Stimulated activated CD4-positive, alpha-beta T cell treated with anti-CD3 and anti-CD28 coated beads, Interleukin-2, amount 100 ng/mL, for 4 hours (primary cell): ENCODE data around the gene MYO5A.

Experiments
- DNase-seq: peaks from one replicate; pipeline ENCODE4 v3.0.0-alpha.2; 2020; ENCODE audit warnings: low read depth

MYO5A gene

DNA sequence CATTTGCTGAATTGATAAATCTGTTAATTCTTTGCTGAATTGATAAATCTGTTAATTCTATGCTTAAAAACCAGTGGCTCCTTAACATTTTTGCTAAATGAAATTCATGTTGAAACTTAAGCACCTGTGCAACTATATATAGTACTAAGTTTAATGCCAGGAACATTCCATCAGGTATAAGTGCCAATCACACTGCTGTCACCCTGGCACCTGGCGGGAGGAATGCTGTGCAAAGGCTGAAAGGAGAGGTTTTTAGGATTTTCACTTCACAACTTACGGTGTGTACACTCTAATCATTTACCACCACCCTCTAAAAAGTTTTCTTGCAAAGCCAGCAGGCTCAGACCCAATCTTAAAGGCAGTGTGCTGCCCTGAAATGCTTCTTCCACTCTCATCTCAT, 199.5 kb downstream of the MYO5A start:
- no peak for DNase-seq

DNA sequence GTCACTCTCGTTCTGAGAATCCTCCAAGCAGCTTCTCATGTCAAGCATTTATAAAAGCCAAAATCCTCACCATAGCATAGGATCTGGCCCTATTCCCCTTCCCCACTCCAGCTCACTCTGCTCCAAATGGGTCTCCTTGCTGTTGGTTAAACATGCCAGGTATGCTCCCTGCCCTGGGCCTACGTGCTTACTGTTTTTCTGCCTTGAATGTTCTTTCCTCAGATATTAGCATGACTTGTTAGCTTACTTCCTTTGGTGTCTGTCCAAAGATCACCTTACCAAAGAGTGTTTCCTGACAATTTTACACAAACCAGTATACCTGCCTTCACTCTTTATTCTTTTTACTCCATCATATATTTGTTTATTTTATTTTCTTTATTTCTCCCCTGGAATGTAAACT, 200.0 kb downstream of the MYO5A start:
- DNase-seq: no peak

DNA sequence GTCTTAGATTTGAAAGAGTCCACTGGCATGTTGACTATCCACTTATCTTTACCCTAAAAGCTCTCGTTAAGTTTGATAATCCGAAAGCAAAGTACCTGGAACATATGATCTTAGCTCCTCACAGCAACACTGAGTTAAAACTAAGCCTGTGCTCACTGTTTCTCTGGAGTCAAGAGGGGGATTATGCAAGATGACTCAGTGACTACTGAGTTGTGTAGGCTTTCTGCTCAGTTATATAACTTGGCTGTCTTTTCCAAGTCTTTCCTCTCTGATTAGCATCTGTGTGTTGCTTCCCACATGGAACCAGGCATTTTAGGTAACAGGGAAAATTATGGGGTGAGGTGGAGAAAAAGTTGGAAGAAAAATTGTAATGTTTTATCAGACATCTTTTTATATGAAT, 201.9 kb downstream of the MYO5A start:
- DNase-seq: no peak

DNA sequence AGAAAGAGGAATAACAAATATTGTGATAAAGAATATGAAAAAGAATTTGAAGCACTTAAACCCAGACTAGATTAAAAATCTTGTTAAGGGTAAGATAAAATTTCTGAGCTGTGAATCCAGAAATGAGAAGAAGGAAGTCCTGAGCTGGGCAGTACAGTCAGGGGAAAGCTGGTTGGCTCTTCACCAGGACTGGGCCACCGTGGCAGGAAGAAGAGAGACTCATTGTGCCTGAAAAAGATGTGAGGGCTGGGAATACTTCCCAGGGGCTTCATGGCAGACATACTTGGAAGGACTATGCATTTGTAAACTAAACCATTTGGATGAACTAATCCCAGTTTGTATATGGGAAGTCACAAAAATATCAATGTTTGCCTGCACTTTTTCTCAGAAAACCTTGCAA, 204.6 kb downstream of the MYO5A start:
- DNase-seq: no peak

DNA sequence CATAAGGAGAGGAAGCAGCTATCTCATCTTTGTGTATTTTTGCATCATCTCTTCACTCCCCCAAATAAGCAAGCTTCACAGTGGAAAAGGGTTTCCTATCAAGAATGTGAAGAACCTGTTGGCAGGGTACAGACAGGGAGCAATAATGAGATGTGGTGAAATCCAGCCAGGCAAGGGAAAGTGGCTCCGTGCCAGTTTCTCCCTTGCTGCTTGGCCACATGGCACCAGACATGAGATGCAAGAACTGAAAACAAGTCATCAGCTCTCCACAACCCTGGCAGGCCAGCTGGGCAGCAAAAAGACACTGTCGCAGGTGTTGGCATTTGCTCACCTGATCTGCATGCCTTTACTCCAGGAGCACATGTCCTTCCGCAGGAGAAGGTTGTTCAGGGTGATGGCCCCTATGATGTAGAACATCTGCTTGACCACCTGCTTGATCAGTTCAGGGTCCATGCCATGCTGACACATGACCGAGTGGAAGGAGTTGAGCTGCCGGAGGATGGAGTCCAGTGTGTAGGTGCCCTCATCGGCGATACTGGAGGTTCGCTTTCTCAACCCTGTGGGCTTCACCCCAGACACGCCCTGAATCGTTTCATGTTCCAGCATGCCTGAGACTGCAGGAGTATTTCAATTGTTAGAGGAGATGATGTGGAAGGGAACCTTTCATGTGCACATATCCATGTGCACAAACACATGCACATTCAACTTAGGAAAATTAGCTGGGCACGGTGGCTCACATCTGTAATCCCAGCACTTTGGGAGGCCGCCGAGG, 209.8 kb downstream of the MYO5A start:
- DNase-seq: no peak

DNA sequence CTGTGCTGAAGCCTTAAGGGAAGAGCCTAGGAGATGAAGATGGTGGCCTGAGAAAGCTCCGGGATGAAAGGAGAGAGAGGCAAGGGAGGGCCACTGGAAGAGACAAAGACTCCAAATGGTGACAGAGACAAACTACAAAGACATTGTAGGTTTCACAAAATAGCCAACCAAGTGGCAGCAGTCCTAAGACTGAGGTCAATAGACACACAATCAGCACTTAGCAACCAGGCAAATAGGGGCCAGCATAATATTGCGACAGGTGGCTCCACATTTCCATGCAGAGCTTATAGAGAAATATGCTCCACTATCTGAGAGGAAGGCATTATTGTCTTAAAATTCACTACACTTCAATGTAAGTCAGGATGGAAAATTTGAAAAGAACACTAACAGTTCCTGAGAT, 211.0 kb downstream of the MYO5A start:
- DNase-seq: no peak

DNA sequence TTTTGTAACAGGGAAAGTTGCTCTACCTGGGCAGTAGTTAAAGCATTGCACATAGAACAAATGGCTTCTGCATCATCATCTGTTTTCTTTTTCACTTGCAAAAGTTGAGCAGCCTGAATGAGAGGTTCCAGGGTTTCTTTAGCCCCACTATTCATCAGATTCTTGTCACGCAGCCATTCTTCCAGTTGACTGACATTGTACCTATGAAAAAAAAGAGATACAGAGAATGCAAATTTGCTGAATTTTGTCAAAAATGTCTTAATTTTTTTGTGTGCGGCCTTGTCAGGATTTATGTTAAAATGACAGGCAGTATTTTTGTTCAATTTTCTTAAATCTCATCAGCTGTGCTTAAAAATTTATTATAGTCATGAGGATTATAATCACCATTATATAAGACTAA, 211.7 kb downstream of the MYO5A start:
- no peak for DNase-seq

DNA sequence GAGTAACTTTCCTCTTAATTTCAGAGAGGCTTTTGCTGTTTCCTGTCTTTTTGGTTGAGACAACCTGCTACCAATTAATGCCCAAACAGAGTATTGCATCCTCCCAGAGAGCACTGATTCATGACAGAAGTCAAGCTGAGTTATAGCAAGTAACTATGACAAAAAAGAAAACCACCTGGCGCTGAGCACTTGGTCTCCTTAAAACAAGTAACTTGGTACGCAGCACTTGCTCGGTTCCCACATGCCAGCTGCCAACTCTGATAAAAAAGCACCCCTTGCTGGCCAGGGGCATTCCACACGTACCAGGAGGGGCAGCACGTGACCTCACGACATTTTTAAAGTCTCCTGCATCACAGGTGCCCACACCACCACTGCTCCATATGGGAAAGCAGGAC, 219.5 kb downstream of the MYO5A start:
- no peak for DNase-seq

DNA sequence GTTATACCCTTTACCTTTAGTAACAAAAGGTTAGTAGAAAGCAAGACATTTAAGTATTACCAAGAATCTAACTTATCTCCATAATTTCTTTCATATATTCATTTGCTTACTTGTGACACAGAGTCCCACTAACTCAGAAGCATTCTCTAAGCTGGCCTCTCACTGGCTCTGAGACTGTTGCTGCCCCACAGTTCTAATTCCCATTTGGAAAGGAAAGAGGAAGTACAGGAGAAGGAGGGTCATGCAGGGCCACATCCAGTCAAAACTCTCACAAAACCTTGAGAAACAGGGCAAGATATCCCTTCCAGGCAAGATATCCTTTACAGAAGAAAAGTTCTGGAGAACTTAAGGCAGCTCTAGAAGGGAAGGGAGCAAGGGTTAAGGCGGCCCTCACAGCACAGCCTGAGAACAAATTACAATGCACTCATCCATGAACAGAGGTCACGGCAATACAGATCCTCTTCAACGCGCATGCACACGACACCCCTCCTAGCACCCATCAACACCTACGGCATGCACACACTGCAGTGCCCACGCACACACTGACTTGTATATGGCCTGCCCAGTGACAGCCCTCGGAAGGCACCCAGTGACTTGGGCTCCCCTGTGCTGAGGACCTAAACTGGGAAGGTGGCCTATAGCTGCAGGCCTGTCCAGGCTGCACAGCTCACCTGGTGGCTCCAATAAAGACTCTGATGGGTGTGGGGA, 220.1 kb downstream of the MYO5A start:
- DNase-seq: no peak

DNA sequence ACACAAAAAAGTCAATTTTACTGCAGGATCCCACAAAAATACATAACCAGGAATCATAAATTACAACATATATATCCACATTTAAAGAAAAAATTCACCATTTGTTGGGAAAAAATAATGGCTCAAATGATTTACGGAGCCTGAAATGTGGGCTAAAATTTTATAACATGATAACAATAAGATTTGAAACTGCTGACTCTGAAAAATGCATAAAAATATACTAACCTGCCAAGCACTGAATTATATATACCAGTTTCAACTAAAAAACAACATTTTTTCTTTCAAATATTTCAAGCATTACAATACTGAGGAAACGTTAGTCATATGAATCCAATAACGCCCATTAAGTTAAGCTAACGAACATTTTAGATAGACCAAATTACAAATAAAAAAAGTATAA, 220.8 kb downstream of the MYO5A start:
- no peak for DNase-seq

DNA sequence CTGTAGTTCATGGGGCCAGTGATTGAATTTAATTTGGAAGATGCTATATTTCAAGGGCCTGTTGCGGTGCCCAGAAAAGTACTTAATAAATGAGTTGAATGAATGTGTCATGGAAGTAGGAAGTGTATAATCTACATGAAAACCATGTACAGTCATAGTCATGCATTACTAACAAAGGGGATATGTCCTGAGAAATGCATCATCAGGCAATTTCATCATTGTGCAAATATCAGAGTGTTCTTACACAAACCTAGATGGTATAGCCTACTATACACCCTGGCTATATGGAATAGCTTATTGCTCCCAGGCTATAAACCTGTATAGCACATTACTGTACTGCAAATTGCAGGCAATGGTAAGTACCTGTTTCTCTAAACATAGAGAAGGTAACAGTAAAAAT, 222.4 kb downstream of the MYO5A start:
- DNase-seq: no peak

DNA sequence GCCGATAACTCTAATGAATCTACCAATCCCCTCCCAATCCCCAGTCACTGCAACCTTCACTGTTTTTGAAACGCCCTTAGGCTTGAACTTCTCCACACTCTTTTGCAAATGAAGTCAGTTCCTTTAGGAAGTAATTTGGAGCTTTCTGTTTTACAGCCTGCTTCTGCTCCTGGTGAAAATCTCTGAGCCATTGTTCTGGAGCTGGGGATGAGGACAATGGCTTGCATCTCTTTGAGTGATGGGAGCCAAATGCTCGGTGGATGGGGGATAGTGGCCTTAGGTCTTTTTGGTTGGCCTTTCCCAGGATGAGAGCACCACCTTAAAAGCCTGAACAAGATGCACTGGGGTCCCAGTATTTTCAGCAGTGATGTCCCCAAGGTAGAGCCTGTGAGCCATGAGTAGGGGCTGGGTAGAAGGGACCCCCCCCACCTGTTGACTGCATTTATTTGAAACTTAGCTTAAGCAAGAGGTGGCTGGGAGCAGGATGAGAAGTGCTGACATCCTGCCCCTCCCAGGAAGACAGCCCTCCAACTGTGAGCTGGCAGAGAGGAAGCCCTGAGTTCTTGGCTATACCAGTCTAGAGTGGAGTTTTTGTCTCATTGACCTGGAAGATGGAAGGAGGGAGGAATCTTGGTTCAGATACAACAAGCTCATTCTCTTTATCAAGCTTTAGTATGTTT, 225.4 kb downstream of the MYO5A start:
- no peak for DNase-seq

DNA sequence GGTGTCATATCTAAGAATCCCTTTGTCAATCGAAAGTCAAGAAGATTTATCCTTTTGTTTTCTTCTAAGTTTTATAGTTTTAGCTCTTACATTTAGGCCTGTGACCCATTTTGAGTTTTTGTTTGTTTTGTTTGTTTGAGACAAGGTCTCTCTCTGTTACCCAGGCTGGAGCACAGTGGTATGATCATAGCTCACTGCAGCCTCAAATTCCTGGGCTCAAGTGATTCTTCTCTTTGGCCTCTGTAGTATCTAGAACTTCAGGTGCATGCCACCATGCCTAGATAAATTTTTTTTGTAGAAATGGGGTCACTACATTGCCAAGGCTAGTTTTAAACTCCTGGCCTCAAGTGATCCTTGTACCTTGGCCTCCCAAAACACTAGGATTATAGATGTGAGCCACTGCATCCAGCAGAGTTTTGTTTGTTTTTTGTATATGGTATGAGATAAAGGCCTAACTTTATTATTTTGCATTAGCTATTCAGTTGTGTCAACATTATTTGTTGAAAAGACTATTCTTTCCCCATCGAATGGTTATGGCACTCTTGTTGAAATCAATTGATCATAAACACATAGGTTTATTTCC, 227.3 kb downstream of the MYO5A start:
- no peak for DNase-seq

DNA sequence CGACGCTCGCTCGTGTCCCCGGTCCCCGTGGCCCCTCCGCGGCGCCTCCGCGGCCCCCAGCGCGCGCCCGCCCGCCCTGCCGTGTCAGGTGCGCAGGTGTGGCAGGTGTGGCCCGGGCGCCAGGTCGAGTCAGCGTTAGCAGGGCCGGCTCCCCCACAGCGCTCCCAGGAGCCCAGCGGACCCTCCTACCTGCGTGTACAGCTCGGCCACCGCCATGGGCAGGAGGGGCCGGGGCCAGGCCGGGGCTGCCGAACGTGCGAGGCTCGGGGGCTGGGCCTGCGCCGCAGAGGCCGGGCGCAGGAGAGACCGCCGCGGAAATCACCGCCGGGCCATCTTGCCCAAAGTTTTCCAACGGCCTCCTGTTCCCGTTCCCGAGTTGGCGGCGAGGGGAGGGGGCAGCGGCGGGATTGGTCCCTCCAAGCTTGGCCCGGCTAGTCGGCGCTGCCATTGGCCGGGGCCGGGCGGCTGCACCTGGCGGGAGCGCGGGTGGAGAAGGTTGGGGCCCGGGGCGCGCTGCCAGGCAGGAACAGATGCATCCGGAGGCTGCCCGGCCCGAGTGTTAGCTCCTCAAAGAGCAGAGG, 233.2 kb downstream of the MYO5A start, which contains the start of gene MYO5C:
MYO5C (minus strand) TSS at position 384 of the 581 bp plus-strand sequence; CDS start at position 216, 168 bp downstream.
- no peak for DNase-seq

DNA sequence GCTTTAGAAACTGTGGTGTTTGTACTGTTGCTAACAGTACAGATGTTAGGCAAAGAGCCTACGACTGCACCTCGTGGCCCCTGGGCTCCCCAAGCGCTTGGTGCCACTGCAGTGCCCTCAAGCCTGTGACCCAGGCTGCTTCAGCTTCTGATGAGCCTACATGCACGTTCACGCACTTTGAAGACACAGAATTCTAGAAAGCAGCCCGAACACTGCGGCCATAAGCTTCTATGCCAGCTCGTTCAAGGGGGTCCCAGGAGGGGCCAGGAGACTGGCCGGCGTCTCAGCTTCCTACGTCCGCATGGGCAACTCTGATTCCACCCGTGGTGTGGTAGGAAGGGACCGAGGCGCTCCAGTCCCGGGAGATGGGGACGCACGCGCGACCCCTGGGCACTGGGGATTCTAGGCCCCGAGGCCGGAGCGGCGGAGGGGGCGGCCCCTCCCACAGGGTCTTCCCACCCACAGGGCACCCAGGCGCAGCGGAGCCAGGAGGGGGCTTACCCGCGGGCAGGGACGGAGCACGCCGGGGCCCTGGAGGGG, 233.7 kb downstream of the MYO5A start:
- no peak for DNase-seq

DNA sequence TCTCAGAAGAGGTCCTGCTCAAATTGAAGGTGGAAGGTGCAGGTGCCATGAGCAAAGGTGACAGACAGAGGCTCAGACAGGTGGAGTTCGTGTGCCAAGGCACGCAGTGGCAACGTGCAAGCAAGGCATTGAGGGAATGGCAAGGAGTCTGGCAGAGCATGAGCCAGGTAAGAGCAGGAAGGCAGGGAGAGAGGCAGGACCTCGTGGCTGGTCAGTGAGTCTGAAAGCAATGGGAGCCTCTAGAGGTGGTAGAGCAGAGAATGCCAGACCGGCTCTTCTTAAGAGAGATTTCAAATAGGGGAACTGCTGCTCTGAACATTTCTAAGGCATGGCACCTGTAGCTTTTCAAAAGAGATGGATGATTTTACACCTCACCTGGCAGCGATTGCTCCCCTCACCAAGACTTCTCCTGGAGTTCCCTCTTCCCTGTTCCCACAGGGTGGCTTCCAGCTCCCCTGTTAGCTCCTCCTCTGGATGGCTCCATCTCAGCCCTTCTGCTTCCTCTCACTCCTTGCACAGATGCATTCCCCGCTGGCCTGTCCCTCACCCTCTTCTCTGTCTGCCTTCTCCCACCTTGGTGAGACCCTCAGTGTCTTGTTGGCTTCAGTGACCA, 235.8 kb downstream of the MYO5A start:
- no peak for DNase-seq

DNA sequence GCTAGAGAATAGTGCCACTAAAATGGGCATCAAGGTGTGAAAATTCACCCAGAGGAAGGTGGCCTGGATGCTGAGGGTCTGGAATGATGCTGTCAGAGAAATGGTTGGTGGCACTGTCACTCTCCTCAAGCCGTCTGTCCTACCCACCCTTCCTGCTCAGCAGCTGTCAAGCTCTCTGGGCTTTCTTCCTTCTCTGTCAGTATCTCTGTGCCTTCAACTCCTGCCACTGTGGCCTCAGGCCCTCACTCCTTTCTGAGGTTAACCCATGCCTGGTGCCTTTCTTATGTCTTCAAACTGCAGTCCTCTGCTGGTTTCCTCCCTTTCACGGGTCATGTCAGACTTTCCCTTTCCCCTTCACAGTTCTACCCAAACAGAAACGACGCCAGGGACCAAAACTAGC, 237.5 kb downstream of the MYO5A start:
- no peak for DNase-seq

DNA sequence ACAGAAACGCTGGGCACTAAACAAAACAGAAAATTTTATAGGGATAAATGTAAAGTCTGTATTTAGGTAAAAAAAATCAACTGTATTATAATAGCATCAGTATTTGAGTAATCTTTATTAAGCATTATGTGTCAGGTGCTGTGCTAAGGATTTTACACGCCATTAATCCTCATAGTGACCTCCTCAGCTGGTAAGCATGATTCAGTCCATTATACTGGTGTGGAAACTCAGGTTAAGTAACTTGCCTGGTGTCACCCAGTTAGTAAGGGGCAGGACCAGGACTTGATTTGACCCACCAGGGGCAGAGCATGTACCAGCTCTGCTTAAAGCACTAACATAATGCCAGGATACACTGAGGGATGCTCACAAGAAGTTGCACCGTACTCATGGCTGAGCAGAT, 237.9 kb downstream of the MYO5A start:
- DNase-seq: no peak

DNA sequence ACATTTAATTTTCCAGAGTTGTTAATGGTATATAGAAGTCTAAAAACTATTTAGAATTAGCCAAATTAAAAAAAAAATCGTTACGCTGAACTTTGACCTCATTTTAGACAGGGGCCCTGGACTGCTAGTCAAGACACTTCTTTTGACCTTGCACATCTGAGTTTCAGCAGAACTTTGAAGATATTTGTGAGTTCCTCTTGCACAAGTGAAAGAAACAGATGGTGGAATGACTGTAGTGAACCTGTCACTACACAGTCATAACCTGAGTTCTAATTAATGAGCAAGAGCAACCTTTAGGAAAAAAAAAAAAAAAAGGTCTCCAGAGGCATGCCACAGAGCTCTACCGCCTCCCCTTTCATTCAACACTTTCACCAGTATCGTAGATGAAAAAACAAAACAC, 238.4 kb downstream of the MYO5A start:
- DNase-seq: no peak

DNA sequence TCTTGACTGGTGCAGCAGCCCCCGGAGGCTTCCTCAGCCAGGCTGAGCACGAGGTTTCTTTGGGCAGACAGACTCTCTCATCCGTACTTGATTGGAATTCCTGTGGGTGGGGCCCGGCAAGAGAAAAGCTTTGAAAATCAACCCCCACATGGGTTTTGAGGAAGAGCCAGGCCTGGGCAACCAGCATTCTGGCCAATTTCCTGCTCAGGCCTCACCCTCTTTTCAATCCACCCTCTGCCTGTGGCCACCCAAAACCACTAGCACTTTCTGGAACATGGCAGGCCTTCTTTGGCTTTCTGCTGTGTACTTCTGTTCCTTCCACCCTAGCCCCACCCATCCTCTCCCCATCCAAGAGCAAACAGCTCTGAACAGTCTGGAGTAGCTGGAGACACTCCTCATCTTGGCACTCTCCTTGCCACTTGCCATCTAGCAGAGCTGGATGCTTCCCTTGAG, 239.0 kb downstream of the MYO5A start:
- DNase-seq: no peak

DNA sequence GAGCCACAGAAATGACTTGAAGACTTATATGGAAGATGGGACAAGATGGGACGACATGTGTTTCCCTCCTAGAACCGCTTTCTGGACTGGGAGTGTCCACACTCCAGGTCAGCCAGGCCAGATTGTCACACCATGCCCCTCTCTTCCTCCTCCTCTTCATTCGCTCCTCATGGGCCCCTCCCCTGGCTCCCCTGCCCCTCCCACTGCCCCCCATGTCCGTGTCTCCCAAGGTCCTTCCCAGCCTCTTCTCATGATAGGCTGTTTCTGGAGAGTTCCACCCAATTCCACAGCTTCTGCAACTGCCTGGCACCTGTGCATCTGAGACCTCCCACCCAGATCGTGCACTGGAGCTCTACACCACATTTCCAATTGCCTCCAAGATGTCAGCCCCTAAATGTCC, 239.7 kb downstream of the MYO5A start:
- no peak for DNase-seq
